ENCODE data around the gene SPATA4.

Gene SPATA4

DNA sequence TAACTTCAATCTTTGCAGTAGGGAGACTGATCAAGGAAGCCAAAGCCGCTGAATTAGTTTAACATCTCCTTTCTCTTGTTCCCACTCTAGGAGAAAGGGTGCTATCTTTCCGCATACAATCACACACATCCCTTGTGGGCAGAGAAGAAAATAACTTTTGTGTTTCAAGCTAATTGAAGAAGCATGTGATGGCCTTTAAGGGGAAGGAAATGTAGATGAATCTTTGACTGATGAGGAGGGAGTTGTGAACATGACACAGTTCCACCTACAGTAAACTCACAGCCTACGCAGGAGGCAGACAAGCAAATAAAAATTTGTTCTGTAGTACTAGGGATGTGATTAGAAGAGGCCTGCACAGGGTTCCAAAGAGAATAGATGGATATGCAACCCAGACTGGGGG lies 14.7 kb upstream of the SPATA4 start:
- no peak overlapping the region for H3K4me3 ChIP-seq (replicated peaks; ENCODE audit: insufficient read depth, low read length)
- TF ChIP-seq, protein P1, sequence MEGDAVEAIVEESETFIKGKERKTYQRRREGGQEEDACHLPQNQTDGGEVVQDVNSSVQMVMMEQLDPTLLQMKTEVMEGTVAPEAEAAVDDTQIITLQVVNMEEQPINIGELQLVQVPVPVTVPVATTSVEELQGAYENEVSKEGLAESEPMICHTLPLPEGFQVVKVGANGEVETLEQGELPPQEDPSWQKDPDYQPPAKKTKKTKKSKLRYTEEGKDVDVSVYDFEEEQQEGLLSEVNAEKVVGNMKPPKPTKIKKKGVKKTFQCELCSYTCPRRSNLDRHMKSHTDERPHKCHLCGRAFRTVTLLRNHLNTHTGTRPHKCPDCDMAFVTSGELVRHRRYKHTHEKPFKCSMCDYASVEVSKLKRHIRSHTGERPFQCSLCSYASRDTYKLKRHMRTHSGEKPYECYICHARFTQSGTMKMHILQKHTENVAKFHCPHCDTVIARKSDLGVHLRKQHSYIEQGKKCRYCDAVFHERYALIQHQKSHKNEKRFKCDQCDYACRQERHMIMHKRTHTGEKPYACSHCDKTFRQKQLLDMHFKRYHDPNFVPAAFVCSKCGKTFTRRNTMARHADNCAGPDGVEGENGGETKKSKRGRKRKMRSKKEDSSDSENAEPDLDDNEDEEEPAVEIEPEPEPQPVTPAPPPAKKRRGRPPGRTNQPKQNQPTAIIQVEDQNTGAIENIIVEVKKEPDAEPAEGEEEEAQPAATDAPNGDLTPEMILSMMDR (IDR thresholded peaks at IDR 0.05; ENCODE audit: insufficient read depth, low read length): no peak
- TF ChIP-seq, protein P2, sequence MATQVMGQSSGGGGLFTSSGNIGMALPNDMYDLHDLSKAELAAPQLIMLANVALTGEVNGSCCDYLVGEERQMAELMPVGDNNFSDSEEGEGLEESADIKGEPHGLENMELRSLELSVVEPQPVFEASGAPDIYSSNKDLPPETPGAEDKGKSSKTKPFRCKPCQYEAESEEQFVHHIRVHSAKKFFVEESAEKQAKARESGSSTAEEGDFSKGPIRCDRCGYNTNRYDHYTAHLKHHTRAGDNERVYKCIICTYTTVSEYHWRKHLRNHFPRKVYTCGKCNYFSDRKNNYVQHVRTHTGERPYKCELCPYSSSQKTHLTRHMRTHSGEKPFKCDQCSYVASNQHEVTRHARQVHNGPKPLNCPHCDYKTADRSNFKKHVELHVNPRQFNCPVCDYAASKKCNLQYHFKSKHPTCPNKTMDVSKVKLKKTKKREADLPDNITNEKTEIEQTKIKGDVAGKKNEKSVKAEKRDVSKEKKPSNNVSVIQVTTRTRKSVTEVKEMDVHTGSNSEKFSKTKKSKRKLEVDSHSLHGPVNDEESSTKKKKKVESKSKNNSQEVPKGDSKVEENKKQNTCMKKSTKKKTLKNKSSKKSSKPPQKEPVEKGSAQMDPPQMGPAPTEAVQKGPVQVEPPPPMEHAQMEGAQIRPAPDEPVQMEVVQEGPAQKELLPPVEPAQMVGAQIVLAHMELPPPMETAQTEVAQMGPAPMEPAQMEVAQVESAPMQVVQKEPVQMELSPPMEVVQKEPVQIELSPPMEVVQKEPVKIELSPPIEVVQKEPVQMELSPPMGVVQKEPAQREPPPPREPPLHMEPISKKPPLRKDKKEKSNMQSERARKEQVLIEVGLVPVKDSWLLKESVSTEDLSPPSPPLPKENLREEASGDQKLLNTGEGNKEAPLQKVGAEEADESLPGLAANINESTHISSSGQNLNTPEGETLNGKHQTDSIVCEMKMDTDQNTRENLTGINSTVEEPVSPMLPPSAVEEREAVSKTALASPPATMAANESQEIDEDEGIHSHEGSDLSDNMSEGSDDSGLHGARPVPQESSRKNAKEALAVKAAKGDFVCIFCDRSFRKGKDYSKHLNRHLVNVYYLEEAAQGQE (IDR thresholded peaks at IDR 0.05; ENCODE audit: insufficient replicate concordance, low read depth): no peak
- no peak for TF ChIP-seq GABPA (IDR thresholded peaks at IDR 0.05; ENCODE audit: low read depth)
- no peak for TF ChIP-seq SPI1 (IDR thresholded peaks at IDR 0.05; ENCODE audit: borderline replicate concordance, low read depth)
- TF ChIP-seq POLR2AphosphoS5 (IDR thresholded peaks at IDR 0.05; ENCODE audit: low read depth): no peak

DNA sequence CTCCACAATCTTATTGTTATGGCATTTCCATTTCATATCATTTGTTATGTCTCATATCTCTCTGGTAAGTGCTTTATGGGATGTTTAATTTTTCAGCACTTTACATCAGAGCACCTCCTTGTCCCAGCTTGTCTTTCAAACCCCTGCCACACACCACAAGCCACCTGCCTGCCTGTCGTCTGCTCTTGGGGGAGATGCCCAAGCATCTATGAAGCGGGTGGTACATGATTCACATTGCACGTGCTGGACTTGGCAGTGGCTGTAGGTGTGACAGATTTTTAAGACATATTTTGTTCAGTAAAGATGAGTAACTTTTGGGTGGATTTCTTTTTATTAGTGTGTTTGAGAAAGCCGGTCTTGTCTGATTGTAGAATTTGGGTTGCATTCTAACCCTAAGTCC lies 14.2 kb upstream of the SPATA4 start:
- DNase-seq (ENCODE audit: low read depth in 1 of 2, low spot score in 1 of 2): no peak
- no peaks in the 10 kb centered on the region for H3K27me3 ChIP-seq (ENCODE audit: insufficient read depth, poor library complexity, severe bottlenecking)
- H3K27ac ChIP-seq (replicated peaks): no peak overlapping the region
- H3K4me3 ChIP-seq (replicated peaks; ENCODE audit: insufficient read depth, low read length): no peak overlapping the region
- TF ChIP-seq, protein P1 (IDR thresholded peaks at IDR 0.05; ENCODE audit: insufficient read depth, low read length): no peak
- no peak for TF ChIP-seq GABPA (IDR thresholded peaks at IDR 0.05; ENCODE audit: low read depth)
- no peak for TF ChIP-seq POLR2AphosphoS5 (IDR thresholded peaks at IDR 0.05; ENCODE audit: low read depth)
- TF ChIP-seq, protein P2 (IDR thresholded peaks at IDR 0.05; ENCODE audit: insufficient replicate concordance, low read depth): no peak

More for the DNA sequence above, 14.7 kb upstream of the SPATA4 start:
- Histone ChIP-seq H3K27ac (replicated peaks) (no peak overlapping the region), H3K27me3 (ENCODE audit: insufficient read depth, poor library complexity, severe bottlenecking) (no peaks in the 10 kb centered on the region)
- no peak for DNase-seq (ENCODE audit: low read depth in 1 of 2, low spot score in 1 of 2)

DNA sequence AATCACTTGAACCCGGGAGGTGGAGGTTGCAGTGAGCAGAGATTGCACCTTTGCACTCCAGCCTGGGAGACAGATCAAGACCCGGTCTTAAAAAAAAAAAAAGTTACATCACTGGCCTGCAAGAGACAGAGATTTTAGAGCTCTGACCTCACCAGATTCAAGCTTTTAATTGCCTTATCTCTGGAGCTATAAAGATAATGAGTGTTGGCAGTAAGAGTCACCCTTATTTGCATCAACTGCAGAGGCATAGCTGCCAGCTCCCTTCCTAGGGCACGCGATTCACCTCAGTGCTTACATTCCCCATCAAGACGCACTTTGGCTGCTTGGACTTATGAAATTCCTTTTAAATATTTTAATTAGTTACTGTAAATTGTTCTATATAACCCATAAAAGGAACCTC lies 12.5 kb upstream of the SPATA4 start:
- no peak for DNase-seq (ENCODE audit: low read depth in 1 of 2, low spot score in 1 of 2)
- H3K27me3 ChIP-seq (ENCODE audit: insufficient read depth, poor library complexity, severe bottlenecking): peaks cover 2% of the 10 kb centered on the region
- no peak overlapping the region for H3K27ac ChIP-seq (replicated peaks)
- H3K4me3 ChIP-seq (replicated peaks; ENCODE audit: insufficient read depth, low read length): no peak overlapping the region
- TF ChIP-seq GABPA (IDR thresholded peaks at IDR 0.05; ENCODE audit: low read depth) (no peak), POLR2AphosphoS5 (IDR thresholded peaks at IDR 0.05; ENCODE audit: low read depth) (no peak), SPI1 (IDR thresholded peaks at IDR 0.05; ENCODE audit: borderline replicate concordance, low read depth) (no peak)
- TF ChIP-seq, protein P1 (IDR thresholded peaks at IDR 0.05; ENCODE audit: insufficient read depth, low read length): no peak
- TF ChIP-seq, protein P2 (IDR thresholded peaks at IDR 0.05; ENCODE audit: insufficient replicate concordance, low read depth): no peak

Data from HL-60 (cell line).